ENCODE data around the gene NEK8.

DNA sequence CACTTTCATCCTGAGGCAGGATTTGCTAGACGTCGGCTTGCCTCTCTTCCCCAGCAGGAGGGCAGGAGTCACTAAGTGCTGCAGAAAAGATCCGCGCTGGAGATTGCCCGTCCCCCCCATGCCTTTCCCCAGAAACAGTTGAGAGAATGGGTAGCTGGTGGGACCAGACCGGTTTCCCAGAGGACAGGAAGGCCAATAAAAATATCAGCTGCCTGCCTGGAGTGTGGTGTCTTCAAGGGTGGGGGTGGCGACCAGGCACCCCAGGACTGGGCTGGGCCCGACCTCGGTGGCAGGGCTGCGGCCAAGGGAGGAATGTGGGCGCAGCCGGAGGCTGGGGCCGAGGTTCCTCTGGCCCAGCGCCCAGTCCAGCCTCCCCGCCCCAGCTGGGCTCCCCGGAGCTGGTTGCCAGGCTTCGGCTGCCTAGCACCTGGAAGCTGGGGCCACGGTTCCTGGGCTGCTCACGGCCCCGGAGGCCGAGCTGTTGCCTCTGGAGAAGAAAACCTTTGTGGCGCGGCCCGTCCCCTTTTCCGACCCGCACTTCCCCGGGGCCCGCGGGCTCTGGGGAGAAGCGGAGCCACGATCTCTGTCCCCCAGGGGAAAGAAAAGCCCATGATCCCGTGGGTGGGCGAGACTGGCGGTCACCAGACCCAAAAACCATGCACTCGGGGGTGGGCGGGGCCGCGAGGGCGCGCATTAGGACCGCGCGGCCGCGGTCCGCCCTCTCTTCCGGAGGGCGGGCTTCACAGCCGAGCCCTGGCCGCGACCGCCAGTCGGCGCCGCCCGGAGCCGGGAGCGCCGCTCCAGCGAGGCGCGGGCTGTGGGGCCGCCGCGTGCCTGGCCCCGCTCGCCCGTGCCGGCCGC lies 14.9 kb downstream of the NEK8 start, which contains the start of gene TRAF4:
- TF ChIP-seq, protein P1, sequence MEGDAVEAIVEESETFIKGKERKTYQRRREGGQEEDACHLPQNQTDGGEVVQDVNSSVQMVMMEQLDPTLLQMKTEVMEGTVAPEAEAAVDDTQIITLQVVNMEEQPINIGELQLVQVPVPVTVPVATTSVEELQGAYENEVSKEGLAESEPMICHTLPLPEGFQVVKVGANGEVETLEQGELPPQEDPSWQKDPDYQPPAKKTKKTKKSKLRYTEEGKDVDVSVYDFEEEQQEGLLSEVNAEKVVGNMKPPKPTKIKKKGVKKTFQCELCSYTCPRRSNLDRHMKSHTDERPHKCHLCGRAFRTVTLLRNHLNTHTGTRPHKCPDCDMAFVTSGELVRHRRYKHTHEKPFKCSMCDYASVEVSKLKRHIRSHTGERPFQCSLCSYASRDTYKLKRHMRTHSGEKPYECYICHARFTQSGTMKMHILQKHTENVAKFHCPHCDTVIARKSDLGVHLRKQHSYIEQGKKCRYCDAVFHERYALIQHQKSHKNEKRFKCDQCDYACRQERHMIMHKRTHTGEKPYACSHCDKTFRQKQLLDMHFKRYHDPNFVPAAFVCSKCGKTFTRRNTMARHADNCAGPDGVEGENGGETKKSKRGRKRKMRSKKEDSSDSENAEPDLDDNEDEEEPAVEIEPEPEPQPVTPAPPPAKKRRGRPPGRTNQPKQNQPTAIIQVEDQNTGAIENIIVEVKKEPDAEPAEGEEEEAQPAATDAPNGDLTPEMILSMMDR (IDR thresholded peaks at IDR 0.05 in 2 of 3, conservative IDR thresholded peaks at IDR 0.05 in 1 of 3; ENCODE audit: insufficient read depth in 2 of 3, low read depth in 1 of 3, low read length in 3 of 3) = peak in 2 of 3 experiments; percentile 41 to 63; a peak in 4 of 6 replicates
- peak; percentile 90; the same call in 1 of the 2 replicates for TF ChIP-seq MYC (IDR thresholded peaks at IDR 0.05; ENCODE audit: low read depth, low read length)
- peak; percentile 79; the same call in 1 of the 2 replicates for TF ChIP-seq MYC (CRISPR knock-in tag; IDR thresholded peaks at IDR 0.05; ENCODE audit: borderline replicate concordance, low read depth)
- peak; percentile 17; the same call in 1 of the 2 replicates for TF ChIP-seq EP300 (IDR thresholded peaks at IDR 0.05; ENCODE audit: low read length)
- no peak for TF ChIP-seq KLF10 (CRISPR knock-in tag; IDR thresholded peaks at IDR 0.05)
- no peak for TF ChIP-seq EZH2 (IDR thresholded peaks at IDR 0.05; ENCODE audit: borderline replicate concordance, low read depth, low read length)
- TF ChIP-seq BHLHE40 (IDR thresholded peaks at IDR 0.05; ENCODE audit: low read length) = peak; percentile 89
- TF ChIP-seq SMC3 (conservative IDR thresholded peaks at IDR 0.05; ENCODE audit: insufficient read depth, low read depth, low read length) = 0 out of 2 replicates have a peak, but pooled peaks have one; percentile 0
- TF ChIP-seq CREB1 (IDR thresholded peaks at IDR 0.05) = peak; percentile 47
- no peak for TF ChIP-seq CREB1 (CRISPR knock-in tag; IDR thresholded peaks at IDR 0.05)
- TF ChIP-seq, protein P2, sequence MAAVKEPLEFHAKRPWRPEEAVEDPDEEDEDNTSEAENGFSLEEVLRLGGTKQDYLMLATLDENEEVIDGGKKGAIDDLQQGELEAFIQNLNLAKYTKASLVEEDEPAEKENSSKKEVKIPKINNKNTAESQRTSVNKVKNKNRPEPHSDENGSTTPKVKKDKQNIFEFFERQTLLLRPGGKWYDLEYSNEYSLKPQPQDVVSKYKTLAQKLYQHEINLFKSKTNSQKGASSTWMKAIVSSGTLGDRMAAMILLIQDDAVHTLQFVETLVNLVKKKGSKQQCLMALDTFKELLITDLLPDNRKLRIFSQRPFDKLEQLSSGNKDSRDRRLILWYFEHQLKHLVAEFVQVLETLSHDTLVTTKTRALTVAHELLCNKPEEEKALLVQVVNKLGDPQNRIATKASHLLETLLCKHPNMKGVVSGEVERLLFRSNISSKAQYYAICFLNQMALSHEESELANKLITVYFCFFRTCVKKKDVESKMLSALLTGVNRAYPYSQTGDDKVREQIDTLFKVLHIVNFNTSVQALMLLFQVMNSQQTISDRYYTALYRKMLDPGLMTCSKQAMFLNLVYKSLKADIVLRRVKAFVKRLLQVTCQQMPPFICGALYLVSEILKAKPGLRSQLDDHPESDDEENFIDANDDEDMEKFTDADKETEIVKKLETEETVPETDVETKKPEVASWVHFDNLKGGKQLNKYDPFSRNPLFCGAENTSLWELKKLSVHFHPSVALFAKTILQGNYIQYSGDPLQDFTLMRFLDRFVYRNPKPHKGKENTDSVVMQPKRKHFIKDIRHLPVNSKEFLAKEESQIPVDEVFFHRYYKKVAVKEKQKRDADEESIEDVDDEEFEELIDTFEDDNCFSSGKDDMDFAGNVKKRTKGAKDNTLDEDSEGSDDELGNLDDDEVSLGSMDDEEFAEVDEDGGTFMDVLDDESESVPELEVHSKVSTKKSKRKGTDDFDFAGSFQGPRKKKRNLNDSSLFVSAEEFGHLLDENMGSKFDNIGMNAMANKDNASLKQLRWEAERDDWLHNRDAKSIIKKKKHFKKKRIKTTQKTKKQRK (IDR thresholded peaks at IDR 0.05; ENCODE audit: borderline replicate concordance, low read depth, low read length) = no peak
- TF ChIP-seq NR3C1 (CRISPR knock-in tag; IDR thresholded peaks at IDR 0.05) = no peak

Data from K562 (cell line).